Stimulated activated CD8-positive, alpha-beta memory T cell treated with anti-CD3 and anti-CD28 coated beads, Interleukin-12 subunit alpha, Interleukin-12 subunit beta, amount 100 ng/mL, for 24 hours (primary cell): ENCODE data around the gene ADAMTS16.

Source experiments
- DNase-seq: peaks from one replicate; pipeline ENCODE4 v3.0.0-alpha.2; 2020; ENCODE audit errors: extremely low read depth

ADAMTS16 gene

DNA sequence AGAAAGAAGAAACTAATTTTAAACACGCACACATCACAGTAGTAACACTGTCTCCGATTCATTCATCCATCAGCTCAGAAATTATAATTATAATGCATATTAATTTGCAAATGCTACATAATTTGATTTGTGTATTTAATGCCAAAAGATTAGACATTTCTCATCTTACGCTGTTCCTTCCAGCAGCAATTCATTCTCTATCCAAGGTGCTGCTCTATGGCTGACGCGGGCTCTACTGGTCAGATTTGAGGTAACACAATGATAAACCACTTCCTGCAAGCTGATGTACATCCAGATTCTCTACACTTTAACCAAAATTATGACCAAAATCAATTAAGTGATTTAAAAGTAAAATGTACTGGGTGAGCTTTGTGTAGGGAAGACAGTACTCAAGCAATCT is 204.5 kb downstream of the ADAMTS16 start:
- no peak for DNase-seq

DNA sequence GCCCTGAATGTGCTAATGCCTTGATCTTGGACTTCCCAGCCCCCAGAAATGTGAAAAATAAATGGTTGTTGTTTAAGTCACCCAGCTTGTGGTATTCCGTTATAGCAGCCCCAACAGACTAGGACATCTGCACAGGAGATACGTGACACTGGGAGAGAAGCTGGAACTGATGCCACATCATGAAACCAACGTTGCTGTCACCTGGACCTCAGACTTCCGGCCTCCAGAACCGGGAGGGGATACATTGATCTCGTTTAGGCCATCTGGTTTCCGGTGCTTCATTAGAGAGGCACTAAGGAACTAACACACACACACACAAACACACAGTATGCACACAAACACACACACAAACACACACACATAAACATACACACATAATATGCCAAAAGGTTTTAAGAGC is 207.3 kb downstream of the ADAMTS16 start:
- DNase-seq: no peak

DNA sequence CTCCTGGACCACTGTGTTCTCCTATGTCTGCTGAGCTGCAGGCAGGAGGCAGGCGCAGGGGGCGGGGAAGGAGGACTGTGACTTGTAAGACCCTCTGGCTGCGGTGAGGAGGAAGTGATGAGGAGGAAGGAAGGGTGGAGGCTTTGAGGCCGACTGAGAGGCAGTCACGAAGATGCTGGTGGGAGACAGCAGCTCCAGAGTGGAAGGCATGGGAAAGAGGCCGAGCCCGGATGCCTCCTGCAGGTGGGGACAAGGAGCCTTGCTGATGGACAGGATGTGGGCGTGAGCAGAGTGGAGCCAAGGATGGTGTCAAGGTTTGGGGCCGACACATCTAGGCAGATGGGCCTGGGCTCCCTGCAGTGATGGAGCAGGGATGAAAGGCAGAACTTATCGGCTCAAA is 208.0 kb downstream of the ADAMTS16 start:
- DNase-seq: no peak

DNA sequence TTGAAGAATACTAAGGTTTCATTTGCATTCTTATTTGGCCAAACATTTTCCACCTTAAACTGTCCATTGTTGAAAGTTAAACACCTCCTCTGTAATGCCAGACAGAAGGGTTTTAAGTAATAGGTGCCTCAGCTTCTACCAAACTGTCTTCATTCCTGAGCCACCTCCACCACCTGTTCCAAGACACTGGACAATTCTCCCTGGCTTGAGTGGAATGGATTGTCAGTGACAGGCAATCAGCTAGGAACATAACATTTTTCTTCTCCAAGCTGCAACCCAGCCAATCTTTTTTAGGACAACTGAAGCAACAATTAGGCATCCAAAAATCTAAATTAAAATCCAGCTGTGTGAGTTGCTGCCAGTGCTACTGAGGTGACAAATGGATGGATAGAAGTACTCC is 208.4 kb downstream of the ADAMTS16 start:
- no peak for DNase-seq

DNA sequence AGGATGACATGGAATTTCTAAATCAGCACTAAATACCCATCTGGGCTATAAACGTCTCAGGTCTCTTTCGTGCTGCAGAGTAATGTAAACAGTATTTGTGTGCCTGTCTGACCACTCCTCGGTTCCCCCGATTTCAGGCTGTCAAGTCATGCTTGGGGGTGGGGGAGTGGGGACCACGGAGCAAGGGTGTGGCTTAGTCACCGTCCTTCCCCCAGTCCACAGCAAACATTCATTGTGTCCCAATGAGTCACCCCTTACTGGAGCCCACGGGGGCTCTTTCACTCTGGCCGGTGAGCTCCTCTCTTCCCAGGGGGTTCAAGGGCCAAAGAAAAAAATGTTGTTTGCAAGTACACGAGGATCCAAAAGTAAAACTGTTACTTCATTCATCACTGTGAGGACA is 210.0 kb downstream of the ADAMTS16 start:
- DNase-seq: no peak

DNA sequence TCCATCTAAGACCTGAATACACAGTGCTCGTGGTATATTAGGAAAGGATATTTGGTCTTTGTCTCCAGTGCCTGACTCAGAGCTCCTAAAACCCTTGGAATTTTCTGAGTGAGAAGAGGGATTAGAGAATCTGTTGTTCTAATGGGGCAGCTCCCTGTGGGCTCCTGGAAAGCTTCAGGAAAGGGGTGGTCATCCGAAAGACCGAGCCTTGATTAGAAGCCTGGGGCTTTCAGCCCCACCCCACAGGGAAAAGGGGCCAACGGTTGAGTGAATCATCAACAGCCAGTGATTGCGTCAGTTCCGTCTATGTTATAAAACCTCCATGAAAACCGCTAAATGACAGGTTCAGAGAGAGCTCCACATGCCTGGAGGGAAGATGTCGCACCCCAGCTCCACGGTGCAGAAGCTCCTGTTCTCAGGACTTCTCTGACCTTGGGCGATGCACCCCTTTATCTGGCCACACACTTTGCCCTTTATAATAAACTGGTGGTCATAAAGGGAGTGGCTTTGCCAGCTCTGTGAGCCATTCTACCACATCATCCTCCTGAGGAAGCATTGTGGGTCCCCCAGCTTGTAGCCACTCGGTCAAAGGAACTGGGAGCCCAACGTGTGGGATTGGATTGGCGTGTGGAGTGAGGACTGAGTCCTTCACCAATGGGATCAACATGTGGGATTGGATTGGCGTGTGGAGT is 211.3 kb downstream of the ADAMTS16 start:
- no peak for DNase-seq

DNA sequence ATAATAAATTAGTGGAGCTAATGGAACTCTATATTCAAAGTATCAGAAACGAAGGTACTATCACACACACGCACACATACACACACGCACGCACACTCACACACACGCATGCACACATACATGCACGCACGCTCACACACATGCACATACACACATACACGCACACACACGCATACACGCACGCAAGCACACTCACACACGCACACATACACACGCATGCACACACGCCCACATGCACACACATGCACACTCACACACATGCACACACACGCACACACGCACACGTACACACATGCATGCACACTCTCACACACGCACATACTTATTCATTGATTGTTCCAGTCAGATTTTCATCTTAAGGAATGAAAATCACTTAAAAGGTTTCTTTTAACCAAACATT is 212.5 kb downstream of the ADAMTS16 start:
- no peak for DNase-seq

DNA sequence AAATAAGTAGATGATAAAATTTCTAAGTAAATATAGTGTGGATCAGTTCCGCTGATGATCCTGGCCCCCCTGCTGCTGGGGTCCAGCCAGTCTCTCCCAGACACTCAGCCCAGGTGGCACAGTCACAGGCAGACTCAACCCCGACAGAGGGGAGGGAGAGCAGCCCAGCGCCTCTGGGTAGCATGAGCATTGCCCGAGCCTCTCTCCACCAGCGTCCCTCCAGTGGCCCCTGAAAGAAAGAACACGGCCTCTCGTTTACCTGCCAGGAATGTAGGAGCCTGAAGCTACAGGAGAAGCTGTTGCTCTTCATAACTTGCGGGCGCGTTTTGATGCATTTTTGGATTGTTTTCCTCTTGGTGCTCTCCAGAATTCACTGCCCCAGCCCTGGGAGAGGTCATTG is 213.6 kb downstream of the ADAMTS16 start:
- no peak for DNase-seq

DNA sequence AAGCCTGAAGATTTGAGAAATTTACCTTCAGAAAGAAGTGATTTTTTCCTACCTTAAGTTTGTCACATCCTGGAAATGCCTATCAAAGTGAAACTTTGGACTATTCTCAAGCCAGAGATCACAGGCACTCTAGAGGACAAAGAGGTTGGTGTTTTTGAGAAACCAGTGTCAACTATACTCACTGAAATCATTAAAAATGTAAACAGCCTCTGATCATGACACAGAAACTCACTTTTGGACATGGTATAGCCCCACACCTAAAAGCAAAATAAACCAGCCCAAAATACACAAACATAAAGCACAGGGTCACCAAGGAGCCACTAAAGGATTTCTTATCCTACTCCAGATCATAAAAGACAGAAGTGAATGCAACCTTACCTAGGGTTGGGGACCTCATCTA is 216.6 kb downstream of the ADAMTS16 start:
- DNase-seq: no peak

DNA sequence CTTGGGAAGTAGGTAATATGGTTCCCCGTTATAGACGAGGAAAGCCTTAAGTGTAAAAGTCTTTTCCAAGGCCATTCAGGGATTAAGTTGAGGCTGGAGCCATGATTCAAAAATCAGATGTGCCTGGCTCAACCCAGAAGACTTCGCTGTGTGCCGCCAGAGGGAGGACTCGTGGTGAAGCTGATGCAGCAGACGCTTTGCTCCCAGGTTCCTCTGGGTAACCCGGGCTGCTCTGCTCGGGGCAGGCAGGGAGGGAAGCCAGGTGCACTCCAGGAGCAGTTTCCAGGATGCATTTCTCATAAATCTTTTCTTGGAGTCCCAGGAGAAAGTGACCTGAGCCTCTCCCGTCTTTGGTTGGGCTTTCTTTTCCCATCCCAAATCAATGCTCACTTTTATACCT is 219.5 kb downstream of the ADAMTS16 start:
- no peak for DNase-seq

DNA sequence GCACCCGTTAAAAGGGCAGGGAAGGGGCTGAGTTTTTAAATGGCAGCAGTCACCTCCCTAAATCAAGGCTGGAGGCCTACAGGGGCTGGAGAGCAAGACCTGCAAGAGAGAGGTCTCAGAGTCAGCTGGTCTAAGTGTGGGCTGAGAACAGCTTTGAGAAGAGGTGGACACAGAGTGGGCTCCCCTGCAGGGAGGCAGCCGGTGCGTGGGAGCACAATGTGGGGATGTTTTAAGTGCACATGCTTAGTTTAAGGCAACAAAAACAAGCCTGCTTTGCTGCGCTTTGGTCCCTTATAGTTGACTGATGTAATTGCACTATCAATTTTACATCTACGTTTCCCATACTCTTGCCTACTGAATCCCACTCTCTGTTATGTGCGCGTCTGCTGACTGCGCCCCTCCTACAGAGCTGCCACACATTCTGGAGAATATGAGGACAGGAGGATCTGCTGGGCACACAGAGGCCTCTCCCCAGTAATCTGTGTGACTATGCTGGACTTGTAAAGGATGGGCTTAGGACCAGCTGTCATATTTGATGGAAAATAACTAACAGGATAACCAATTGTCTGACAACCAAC is 220.3 kb downstream of the ADAMTS16 start:
- no peak for DNase-seq

DNA sequence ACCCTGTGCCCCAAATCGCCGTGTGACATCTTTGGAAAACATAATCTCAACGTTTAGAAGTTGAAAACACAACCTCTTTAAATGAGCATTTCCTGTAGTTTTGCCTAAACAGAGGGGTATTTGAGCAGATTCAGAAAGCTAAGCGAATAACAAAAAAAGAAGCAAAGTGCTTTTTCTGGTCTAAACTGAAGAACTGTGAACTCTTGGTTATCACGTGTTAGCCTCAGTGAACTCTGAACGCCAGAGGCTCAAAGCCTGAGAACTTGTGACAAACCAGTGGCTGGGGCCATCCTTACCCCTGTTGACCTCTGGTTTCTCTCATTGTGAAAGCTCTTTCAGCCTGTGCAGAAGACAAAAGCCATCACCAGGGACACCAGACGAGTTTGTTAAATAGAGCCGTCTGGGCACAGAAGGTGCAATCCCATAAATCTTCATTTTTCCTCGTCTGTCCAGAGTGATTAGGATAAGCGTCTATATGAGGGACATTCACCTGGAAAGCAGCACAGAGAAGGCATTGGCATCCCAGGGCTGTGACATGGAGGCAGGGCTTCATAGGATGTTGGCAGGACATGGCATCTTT is 220.9 kb downstream of the ADAMTS16 start:
- DNase-seq: no peak

DNA sequence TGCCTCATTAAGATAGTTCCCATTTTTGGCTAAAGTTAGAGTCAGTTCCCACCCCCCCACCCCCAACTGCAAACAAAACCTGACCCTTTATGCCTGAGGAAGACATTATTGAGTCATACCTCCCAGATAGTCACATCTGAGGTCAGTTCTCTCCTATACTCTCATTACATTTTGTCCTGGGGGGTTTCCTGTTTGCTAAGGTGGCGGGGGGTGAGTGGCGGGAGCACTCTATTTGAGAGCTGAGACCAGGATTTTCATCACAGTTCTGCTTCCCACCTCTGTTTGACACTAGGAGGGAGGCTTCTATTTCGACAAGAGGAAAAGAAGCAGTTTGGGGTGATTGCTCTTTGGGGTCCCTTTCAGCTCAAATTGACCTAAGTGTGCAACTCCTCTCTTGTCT is 222.9 kb downstream of the ADAMTS16 start:
- DNase-seq: no peak

DNA sequence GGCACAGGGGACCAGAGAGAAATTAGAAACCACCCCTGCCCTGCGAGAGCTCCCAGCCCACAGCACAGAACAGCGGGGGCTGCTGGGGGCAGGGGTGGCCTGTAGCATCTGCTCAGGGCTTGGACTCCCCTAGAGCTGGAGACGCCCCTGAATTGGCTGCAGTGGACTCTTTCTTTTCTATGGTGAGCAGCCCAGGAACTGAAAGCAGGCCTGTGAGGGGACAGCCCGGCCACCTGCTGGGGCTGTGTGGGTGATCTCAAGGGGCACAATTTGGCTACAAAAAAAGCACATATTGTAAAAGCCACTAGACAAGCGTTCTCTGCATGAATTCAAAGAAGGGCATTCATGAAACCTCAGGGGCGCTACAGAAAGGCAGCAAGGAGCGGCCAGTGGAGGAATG is 224.8 kb downstream of the ADAMTS16 start:
- no peak for DNase-seq

DNA sequence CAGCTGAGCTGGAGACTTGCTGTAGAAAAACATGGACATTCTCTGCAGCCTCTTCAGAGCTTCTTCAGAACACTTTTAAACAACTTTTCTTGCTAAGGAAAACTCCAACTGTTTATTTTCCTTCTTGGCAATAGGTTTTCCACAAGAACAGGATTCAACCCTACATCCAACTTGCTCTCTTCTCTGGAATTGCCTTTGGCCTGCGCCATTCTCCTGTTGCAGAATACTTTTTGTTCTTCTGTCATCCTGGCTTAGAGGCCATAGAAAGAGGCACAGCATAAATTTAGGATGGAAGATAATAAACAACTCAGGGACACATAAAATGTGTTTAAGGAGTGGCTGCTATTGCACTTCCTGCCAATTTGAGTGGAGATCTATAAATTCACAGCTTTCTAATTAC is 227.6 kb downstream of the ADAMTS16 start:
- DNase-seq: no peak

DNA sequence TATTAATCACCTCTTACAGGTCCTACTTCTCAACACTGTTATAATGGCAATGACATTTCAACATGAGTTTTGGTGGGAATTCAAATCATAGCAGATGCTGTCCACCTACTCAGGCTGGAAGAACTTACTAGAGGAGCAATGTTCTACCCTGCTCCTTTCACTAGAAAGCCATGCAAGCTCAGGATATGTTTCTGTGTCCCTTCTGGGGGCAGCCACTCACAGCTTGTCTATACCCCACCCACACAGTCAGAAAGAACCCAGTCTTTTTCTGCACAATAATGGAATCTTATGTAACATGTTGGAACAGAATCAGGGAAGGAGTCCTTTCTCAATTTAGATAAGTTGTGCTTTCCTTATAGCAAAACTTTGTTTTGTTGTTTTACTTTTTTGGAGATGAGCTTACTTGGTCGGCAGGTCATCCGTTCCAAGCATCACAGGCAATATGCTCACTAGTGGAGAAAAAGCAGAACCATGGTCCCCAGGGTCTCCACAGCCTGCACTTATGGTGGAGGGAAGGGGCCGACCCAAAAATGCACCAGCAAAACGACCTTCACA is 229.0 kb downstream of the ADAMTS16 start:
- no peak for DNase-seq
